ENCODE results near the gene GAB2.

GAB2 gene

GRCh38 chr11:78400702-78401101 lies 16.9 kb downstream of the GAB2 start:
- no peak overlapping the region for H3K18ac ChIP-seq (ENCODE audit: low read length)
- no peaks in the 10 kb centered on the region for H3K27me3 ChIP-seq (ENCODE audit: control insufficient read depth in 3 of 3, insufficient read depth in 3 of 3, low read depth in 1 of 3, low read length in 3 of 3)
- no peak overlapping the region for H3K23ac ChIP-seq (ENCODE audit: low read depth, low read length, poor library complexity)
- WGBS, 2 donors (ENCODE audit: extremely low coverage in 2 of 2, insufficient read length in 2 of 2, insufficient replicate concordance in 1 of 2) = no CpG with 5 or more reads among the region's 3 CpGs
- no peak overlapping the region for H2BK5ac ChIP-seq (ENCODE audit: low read length)
- H4K8ac ChIP-seq (ENCODE audit: low read depth, low read length) = no peak overlapping the region
- H3K4me3 ChIP-seq (ENCODE audit: low read length in 2 of 2) = no peak overlapping the region
- no peak overlapping the region for H2BK15ac ChIP-seq (ENCODE audit: low read length)
- no peak overlapping the region for H3K9ac ChIP-seq (ENCODE audit: low read depth, low read length, poor library complexity)
- no peak overlapping the region for H3K4ac ChIP-seq (ENCODE audit: low read length)
- peaks cover 0 to 17% of the 10 kb centered on the region in 2 donors for H3K9me3 ChIP-seq (replicated peaks in 1 of 2; ENCODE audit: control insufficient read depth in 2 of 2, insufficient read depth in 1 of 2, low read depth in 1 of 2, low read length in 2 of 2)
- no peak for DNase-seq (ENCODE audit: low spot score)
- no peak overlapping the region for H3K27ac ChIP-seq (replicated peaks; ENCODE audit: low read length)
- no peak overlapping the region for H2AK5ac ChIP-seq (ENCODE audit: low read depth, low read length)
- H2BK12ac ChIP-seq (ENCODE audit: low read length) = no peak overlapping the region
- H2BK120ac ChIP-seq (ENCODE audit: low read depth, low read length) = no peak overlapping the region
- no peak overlapping the region for H2AFZ ChIP-seq (ENCODE audit: low read length)
- H3K4me1 ChIP-seq (ENCODE audit: control insufficient read depth in 2 of 2, insufficient read depth in 1 of 2, low read depth in 1 of 2, low read length in 2 of 2) = peaks cover 0 to 9% of the 10 kb centered on the region in 2 donors
- peaks cover 0 to 2% of the 10 kb centered on the region in 2 donors for H3K36me3 ChIP-seq (replicated peaks in 1 of 2; ENCODE audit: control insufficient read depth in 2 of 2, insufficient read depth in 2 of 2, low read length in 2 of 2)
- H4K91ac ChIP-seq (ENCODE audit: low read depth, low read length, poor library complexity) = no peak overlapping the region
- no peaks in the 10 kb centered on the region for H3K79me1 ChIP-seq (ENCODE audit: low read depth, low read length)
- H3K14ac ChIP-seq (ENCODE audit: low read length) = no peak overlapping the region
- no peak overlapping the region for H3K4me2 ChIP-seq (ENCODE audit: insufficient read depth, low read length, poor library complexity, severe bottlenecking)

- Histone ChIP-seq H3K9ac (ENCODE audit: low read depth, low read length, poor library complexity) (no peak overlapping the region), H4K8ac (ENCODE audit: low read depth, low read length) (no peak overlapping the region), H3K4me2 (ENCODE audit: insufficient read depth, low read length, poor library complexity, severe bottlenecking) (no peak overlapping the region), H3K23ac (ENCODE audit: low read depth, low read length, poor library complexity) (no peak overlapping the region), H2BK120ac (ENCODE audit: low read depth, low read length) (no peak overlapping the region), H2BK15ac (ENCODE audit: low read length) (no peak overlapping the region), H2AK5ac (ENCODE audit: low read depth, low read length) (no peak overlapping the region), H3K27me3 (ENCODE audit: control insufficient read depth in 3 of 3, insufficient read depth in 3 of 3, low read depth in 1 of 3, low read length in 3 of 3) (no peaks in the 10 kb centered on the region), H2BK12ac (ENCODE audit: low read length) (no peak overlapping the region), H3K4me3 (ENCODE audit: low read length in 2 of 2) (no peak overlapping the region), H2BK5ac (ENCODE audit: low read length) (no peak overlapping the region), H3K4me1 (ENCODE audit: control insufficient read depth in 2 of 2, insufficient read depth in 1 of 2, low read depth in 1 of 2, low read length in 2 of 2) (peaks cover 0 to 9% of the 10 kb centered on the region in 2 donors), H3K36me3 (replicated peaks in 1 of 2; ENCODE audit: control insufficient read depth in 2 of 2, insufficient read depth in 2 of 2, low read length in 2 of 2) (peaks cover 0 to 2% of the 10 kb centered on the region in 2 donors), H3K18ac (ENCODE audit: low read length) (no peak overlapping the region), H3K14ac (ENCODE audit: low read length) (no peak overlapping the region), H2AFZ (ENCODE audit: low read length) (no peak overlapping the region), H3K79me1 (ENCODE audit: low read depth, low read length) (no peaks in the 10 kb centered on the region), H3K9me3 (replicated peaks in 1 of 2; ENCODE audit: control insufficient read depth in 2 of 2, insufficient read depth in 1 of 2, low read depth in 1 of 2, low read length in 2 of 2) (peaks cover 0 to 17% of the 10 kb centered on the region in 2 donors), H4K91ac (ENCODE audit: low read depth, low read length, poor library complexity) (no peak overlapping the region), H3K27ac (replicated peaks; ENCODE audit: low read length) (no peak overlapping the region), H3K4ac (ENCODE audit: low read length) (no peak overlapping the region)
- DNase-seq (ENCODE audit: low spot score) = no peak
- WGBS, 2 donors (ENCODE audit: extremely low coverage in 2 of 2, insufficient read length in 2 of 2, insufficient replicate concordance in 1 of 2) = no CpG with 5 or more reads among the region's 1 CpG
These were observed 17.5 kb downstream of the GAB2 start for GRCh38 chr11:78400116-78400515.

GRCh38 chr11:78399136-78399535 lies 18.5 kb downstream of the GAB2 start:
- Histone ChIP-seq H4K91ac (ENCODE audit: low read depth, low read length, poor library complexity) (no peak overlapping the region), H3K27ac (replicated peaks; ENCODE audit: low read length) (no peak overlapping the region), H2BK120ac (ENCODE audit: low read depth, low read length) (no peak overlapping the region), H2AK5ac (ENCODE audit: low read depth, low read length) (no peak overlapping the region), H2BK15ac (ENCODE audit: low read length) (no peak overlapping the region), H3K14ac (ENCODE audit: low read length) (no peak overlapping the region), H3K4me3 (ENCODE audit: low read length in 2 of 2) (no peak overlapping the region), H3K4ac (ENCODE audit: low read length) (no peak overlapping the region), H2AFZ (ENCODE audit: low read length) (no peak overlapping the region), H4K8ac (ENCODE audit: low read depth, low read length) (no peak overlapping the region), H2BK12ac (ENCODE audit: low read length) (no peak overlapping the region), H3K9ac (ENCODE audit: low read depth, low read length, poor library complexity) (no peak overlapping the region), H3K4me1 (ENCODE audit: control insufficient read depth in 2 of 2, insufficient read depth in 1 of 2, low read depth in 1 of 2, low read length in 2 of 2) (peaks cover 0 to 9% of the 10 kb centered on the region in 2 donors), H3K4me2 (ENCODE audit: insufficient read depth, low read length, poor library complexity, severe bottlenecking) (no peak overlapping the region), H3K79me1 (ENCODE audit: low read depth, low read length) (no peaks in the 10 kb centered on the region), H2BK5ac (ENCODE audit: low read length) (no peak overlapping the region), H3K23ac (ENCODE audit: low read depth, low read length, poor library complexity) (no peak overlapping the region), H3K36me3 (replicated peaks in 1 of 2; ENCODE audit: control insufficient read depth in 2 of 2, insufficient read depth in 2 of 2, low read length in 2 of 2) (peaks cover 0 to 2% of the 10 kb centered on the region in 2 donors), H3K18ac (ENCODE audit: low read length) (no peak overlapping the region), H3K27me3 (ENCODE audit: control insufficient read depth in 3 of 3, insufficient read depth in 3 of 3, low read depth in 1 of 3, low read length in 3 of 3) (no peaks in the 10 kb centered on the region), H3K9me3 (replicated peaks in 1 of 2; ENCODE audit: control insufficient read depth in 2 of 2, insufficient read depth in 1 of 2, low read depth in 1 of 2, low read length in 2 of 2) (peaks cover 0 to 13% of the 10 kb centered on the region in 2 donors)
- no peak for DNase-seq (ENCODE audit: low spot score)
- no CpG with 5 or more reads among the region's 4 CpGs for WGBS, 2 donors (ENCODE audit: extremely low coverage in 2 of 2, insufficient read length in 2 of 2, insufficient replicate concordance in 1 of 2)

GRCh38 chr11:78398715-78399114 lies 18.9 kb downstream of the GAB2 start:
- no peak overlapping the region for H3K14ac ChIP-seq (ENCODE audit: low read length)
- H3K36me3 ChIP-seq (replicated peaks in 1 of 2; ENCODE audit: control insufficient read depth in 2 of 2, insufficient read depth in 2 of 2, low read length in 2 of 2) = peaks cover 0 to 2% of the 10 kb centered on the region in 2 donors
- H3K27ac ChIP-seq (replicated peaks; ENCODE audit: low read length) = no peak overlapping the region
- DNase-seq (ENCODE audit: low spot score) = no peak
- H3K4me3 ChIP-seq (ENCODE audit: low read length in 2 of 2) = no peak overlapping the region
- no peak overlapping the region for H2BK120ac ChIP-seq (ENCODE audit: low read depth, low read length)
- no peaks in the 10 kb centered on the region for H3K27me3 ChIP-seq (ENCODE audit: control insufficient read depth in 3 of 3, insufficient read depth in 3 of 3, low read depth in 1 of 3, low read length in 3 of 3)
- no peaks in the 10 kb centered on the region for H3K79me1 ChIP-seq (ENCODE audit: low read depth, low read length)
- H3K9ac ChIP-seq (ENCODE audit: low read depth, low read length, poor library complexity) = no peak overlapping the region
- H3K23ac ChIP-seq (ENCODE audit: low read depth, low read length, poor library complexity) = no peak overlapping the region
- no peak overlapping the region for H2BK12ac ChIP-seq (ENCODE audit: low read length)
- no peak overlapping the region for H2AFZ ChIP-seq (ENCODE audit: low read length)
- H4K8ac ChIP-seq (ENCODE audit: low read depth, low read length) = no peak overlapping the region
- WGBS, 2 donors (ENCODE audit: extremely low coverage in 2 of 2, insufficient read length in 2 of 2, insufficient replicate concordance in 1 of 2) = no CpG with 5 or more reads among the region's 1 CpG
- H4K91ac ChIP-seq (ENCODE audit: low read depth, low read length, poor library complexity) = no peak overlapping the region
- H3K4me2 ChIP-seq (ENCODE audit: insufficient read depth, low read length, poor library complexity, severe bottlenecking) = no peak overlapping the region
- no peak overlapping the region for H2AK5ac ChIP-seq (ENCODE audit: low read depth, low read length)
- no peak overlapping the region for H2BK5ac ChIP-seq (ENCODE audit: low read length)
- H3K9me3 ChIP-seq (replicated peaks in 1 of 2; ENCODE audit: control insufficient read depth in 2 of 2, insufficient read depth in 1 of 2, low read depth in 1 of 2, low read length in 2 of 2) = peaks cover 0 to 13% of the 10 kb centered on the region in 2 donors
- H2BK15ac ChIP-seq (ENCODE audit: low read length) = no peak overlapping the region
- H3K4me1 ChIP-seq (ENCODE audit: control insufficient read depth in 2 of 2, insufficient read depth in 1 of 2, low read depth in 1 of 2, low read length in 2 of 2) = peaks cover 0 to 9% of the 10 kb centered on the region in 2 donors
- H3K18ac ChIP-seq (ENCODE audit: low read length) = no peak overlapping the region
- no peak overlapping the region for H3K4ac ChIP-seq (ENCODE audit: low read length)

Measured in neuronal stem cell (in vitro differentiated cells).